NCI-H1105 treated with DMSO at 0.1 percent for 48 hours (cell line): Measurements from ENCODE around the gene HTD2.
A peak's percentile ranks its signal among the peaks of the same experiment; 100 is the strongest.
"Not testable (repeated sequence)": the region's sequence is repeated elsewhere in the genome, so short reads cannot be mapped to it uniquely, and the experiment has no call there.

ENCODE experiments used
- DNase-seq: peaks from one replicate; lab custom pipeline; 2025; lab: John Stamatoyannopoulos, UW

The HTD2 gene

GRCh38 chr3:58333206-58334012, 27.1 kb downstream of the HTD2 start:
- DNase-seq: peak; percentile 32

GRCh38 chr3:58334013-58334321, 27.6 kb downstream of the HTD2 start:
- no peak for DNase-seq

GRCh38 chr3:58334506-58334884, 28.2 kb downstream of the HTD2 start:
- DNase-seq: no peak

GRCh38 chr3:58335652-58335947, 29.3 kb downstream of the HTD2 start:
- DNase-seq: no peak

GRCh38 chr3:58336135-58336882, 30.0 kb downstream of the HTD2 start:
- no peak for DNase-seq

GRCh38 chr3:58337190-58337589, 30.9 kb downstream of the HTD2 start:
- DNase-seq: no peak

GRCh38 chr3:58339146-58339545, 32.8 kb downstream of the HTD2 start:
- not testable (repeated sequence) for DNase-seq

GRCh38 chr3:58340594-58341244, 34.4 kb downstream of the HTD2 start:
- no peak for DNase-seq

GRCh38 chr3:58341376-58341775, 35.1 kb downstream of the HTD2 start:
- DNase-seq: no peak

- DNase-seq: no peak
These were observed 36.4 kb downstream of the HTD2 start for GRCh38 chr3:58342676-58343075.

- DNase-seq: no peak
These were observed 39.1 kb downstream of the HTD2 start for GRCh38 chr3:58345457-58345856.

- no peak for DNase-seq
These were observed 40.0 kb downstream of the HTD2 start for GRCh38 chr3:58346368-58346767.

- DNase-seq: no peak
These were observed 41.7 kb downstream of the HTD2 start for GRCh38 chr3:58347984-58348383.

GRCh38 chr3:58349792-58350626, 43.7 kb downstream of the HTD2 start:
- DNase-seq: no peak

- no peak for DNase-seq
These were observed 44.3 kb downstream of the HTD2 start for GRCh38 chr3:58350627-58351013.

- DNase-seq: no peak
These were observed 45.6 kb downstream of the HTD2 start for GRCh38 chr3:58351920-58352319.

- no peak for DNase-seq
These were observed 46.3 kb downstream of the HTD2 start for GRCh38 chr3:58352626-58353025.

GRCh38 chr3:58353722-58354553, 47.6 kb downstream of the HTD2 start:
- no peak for DNase-seq

- DNase-seq: no peak
These were observed 48.9 kb downstream of the HTD2 start for GRCh38 chr3:58355179-58355578.

GRCh38 chr3:58356054-58356453, 49.7 kb downstream of the HTD2 start:
- DNase-seq: no peak

- DNase-seq: no peak
These were observed 51.1 kb downstream of the HTD2 start for GRCh38 chr3:58357402-58357801.

- no peak for DNase-seq
These were observed 51.8 kb downstream of the HTD2 start for GRCh38 chr3:58358092-58358491.
